ENCODE results near the gene ID2. TPM values are rescaled to one million over a fixed set of nuclear protein-coding genes. Genes with fewer than 3 reads are reported as not detected.
A peak's percentile ranks its signal among the peaks of the same experiment; 100 is the strongest.

The ID2 gene
- total and polyA plus RNA-seq, 8 donors: 40.6 to 255 (median 117) TPM

- H3K4me1 ChIP-seq: peaks cover 0 to 23% (median 6%) of the 10 kb centered on the region in 4 donors
- no peak overlapping the region for H3K27ac ChIP-seq
- no peaks in the 10 kb centered on the region for H3K27me3 ChIP-seq
- TF ChIP-seq CTCF (IDR thresholded peaks at IDR 0.05): no peak
- peak in 1 of 3 donors; percentile 15 for TF ChIP-seq POLR2AphosphoS5 (IDR thresholded peaks at IDR 0.05)
- H3K9me3 ChIP-seq: no peaks in the 10 kb centered on the region
- 36 to 57% (median 40%) methylated on average over 14 of the region's 14 CpGs for WGBS, 5 donors
- H3K4me3 ChIP-seq: no peak overlapping the region
- H3K36me3 ChIP-seq: no peaks in the 10 kb centered on the region
- DNase-seq: no peak
- intact Hi-C loops (cut with DNase I; ENCODE audit: low total_unique reads): no loop called here
These were observed 48.0 kb upstream of the ID2 start for GRCh38 chr2:8633735-8634313.

- no peaks in the 10 kb centered on the region for H3K36me3 ChIP-seq
- no peak for DNase-seq
- no peak overlapping the region for H3K27ac ChIP-seq
- intact Hi-C loops (cut with DNase I; ENCODE audit: low total_unique reads): no loop called here
- WGBS, 5 donors: 93 to 96% (median 95%) methylated on average over 14 of the region's 14 CpGs
- no peaks in the 10 kb centered on the region for H3K27me3 ChIP-seq
- no peak for TF ChIP-seq POLR2A (IDR thresholded peaks at IDR 0.05)
- TF ChIP-seq POLR2AphosphoS5 (IDR thresholded peaks at IDR 0.05): no peak
- no peak for TF ChIP-seq EP300 (IDR thresholded peaks at IDR 0.05)
- no peak for TF ChIP-seq CTCF (IDR thresholded peaks at IDR 0.05)
- no peak overlapping the region for H3K4me3 ChIP-seq
- peaks cover 0 to 23% (median 6%) of the 10 kb centered on the region in 4 donors for H3K4me1 ChIP-seq
- H3K9me3 ChIP-seq: no peaks in the 10 kb centered on the region
These were observed 47.2 kb upstream of the ID2 start for GRCh38 chr2:8634466-8635172.

DNA sequence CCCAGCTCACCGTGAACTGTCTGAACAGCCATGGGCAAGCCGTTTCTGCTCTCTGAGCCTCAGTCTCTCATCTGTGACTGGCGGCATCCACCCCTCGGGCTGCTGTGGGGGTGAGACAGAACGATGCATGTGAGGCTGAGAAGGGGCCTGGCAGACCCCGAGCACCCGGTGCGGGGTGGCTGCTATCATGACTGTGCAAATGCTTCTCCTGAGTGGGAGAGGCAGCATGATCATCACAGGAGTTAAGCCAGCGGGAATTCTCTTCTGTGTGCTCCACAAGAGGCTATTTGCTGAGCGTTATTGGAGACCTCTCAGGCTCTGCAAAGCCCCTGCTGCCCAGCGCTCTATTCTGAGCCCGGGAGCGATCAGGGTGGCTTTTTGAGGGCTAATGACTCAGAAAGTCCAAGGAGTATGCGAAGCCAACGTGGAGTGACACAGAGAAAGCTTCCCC, 45.8 kb upstream of the ID2 start:
- Histone ChIP-seq H3K4me3 (no peak overlapping the region), H3K36me3 (no peaks in the 10 kb centered on the region), H3K27me3 (no peaks in the 10 kb centered on the region), H3K27ac (no peak overlapping the region), H3K4me1 (peaks cover 0 to 23% (median 6%) of the 10 kb centered on the region in 4 donors), H3K9me3 (no peaks in the 10 kb centered on the region)
- TF ChIP-seq EP300 (IDR thresholded peaks at IDR 0.05) (no peak), POLR2AphosphoS5 (IDR thresholded peaks at IDR 0.05) (no peak), CTCF (IDR thresholded peaks at IDR 0.05) (no peak), POLR2A (IDR thresholded peaks at IDR 0.05) (no peak)
- 83 to 90% (median 85%) methylated on average over 12 to 15 of the region's 15 CpGs for WGBS, 5 donors
- intact Hi-C loops (cut with DNase I; ENCODE audit: low total_unique reads): no loop called here
- DNase-seq: no peak

GRCh38 chr2:8636721-8637636, 44.9 kb upstream of the ID2 start:
- H3K27me3 ChIP-seq: no peaks in the 10 kb centered on the region
- H3K27ac ChIP-seq: peak overlapping the region in 2 of 5 donors; percentile 21 to 36
- 34 to 55% (median 50%) methylated on average over 16 of the region's 16 CpGs for WGBS, 5 donors
- H3K4me1 ChIP-seq: peaks cover 0 to 23% (median 6%) of the 10 kb centered on the region in 4 donors
- no peaks in the 10 kb centered on the region for H3K36me3 ChIP-seq
- H3K4me3 ChIP-seq: no peak overlapping the region
- TF ChIP-seq EP300 (IDR thresholded peaks at IDR 0.05): no peak
- no peak for TF ChIP-seq CTCF (IDR thresholded peaks at IDR 0.05)
- no peak for TF ChIP-seq POLR2A (IDR thresholded peaks at IDR 0.05)
- TF ChIP-seq POLR2AphosphoS5 (IDR thresholded peaks at IDR 0.05): no peak
- no peaks in the 10 kb centered on the region for H3K9me3 ChIP-seq
- peak in 1 of 2 donors; percentile 75 for DNase-seq
- intact Hi-C loops (cut with DNase I; ENCODE audit: low total_unique reads): no loop called here
